Epidermal melanocyte (primary cell): ENCODE measurements around the gene GYG1.

Experiments used
- DNase-seq: peaks from one replicate; pipeline ENCODE4 v3.0.0; 2011; ENCODE audit warnings: low spot score; ENCODE audit not compliant: insufficient read length

Gene GYG1

DNA sequence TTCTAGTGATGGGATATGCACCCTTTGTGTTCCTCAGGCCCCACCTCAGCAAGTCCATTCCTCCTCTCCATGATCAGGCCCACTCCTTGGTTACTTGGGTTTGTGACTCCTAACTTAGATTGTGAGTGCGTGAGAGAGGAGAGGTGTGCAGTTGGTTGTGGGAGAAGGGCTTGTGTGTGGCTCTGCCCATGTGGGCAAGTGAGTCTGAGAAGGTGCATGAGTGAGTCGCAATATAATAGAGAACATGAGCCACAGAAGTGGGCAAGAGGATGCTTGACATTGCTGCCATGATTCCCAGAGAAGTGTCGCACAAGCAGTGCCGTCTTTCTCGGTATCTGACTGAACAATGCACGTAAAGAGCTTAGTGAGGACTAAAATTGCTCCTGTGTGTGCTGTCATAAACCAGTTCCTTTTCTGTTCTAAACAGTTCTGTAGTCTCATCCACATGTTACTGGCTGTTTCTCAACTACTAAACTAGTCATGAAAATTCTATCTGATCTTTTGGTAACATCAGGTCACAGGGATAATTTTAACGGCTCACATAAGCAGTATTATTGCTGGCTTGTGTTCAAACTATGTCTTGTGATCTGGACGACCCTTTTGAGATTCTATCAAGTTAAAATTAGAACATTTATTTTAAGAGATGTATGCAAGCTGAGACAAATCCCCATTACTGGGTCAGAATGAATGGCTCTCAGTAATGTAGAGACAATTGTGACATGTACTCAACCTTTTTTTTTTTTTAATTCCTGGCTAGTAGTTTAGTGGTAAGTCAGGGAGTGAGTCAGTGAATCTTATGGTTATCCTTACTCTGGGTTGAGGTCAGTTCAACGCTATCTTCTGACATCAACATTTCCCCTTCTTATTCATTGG lies 25.6 kb downstream of the GYG1 start:
- no peak for DNase-seq

GRCh38 chr3:149018247-149018646 lies 26.9 kb downstream of the GYG1 start:
- DNase-seq, result no peak

DNA sequence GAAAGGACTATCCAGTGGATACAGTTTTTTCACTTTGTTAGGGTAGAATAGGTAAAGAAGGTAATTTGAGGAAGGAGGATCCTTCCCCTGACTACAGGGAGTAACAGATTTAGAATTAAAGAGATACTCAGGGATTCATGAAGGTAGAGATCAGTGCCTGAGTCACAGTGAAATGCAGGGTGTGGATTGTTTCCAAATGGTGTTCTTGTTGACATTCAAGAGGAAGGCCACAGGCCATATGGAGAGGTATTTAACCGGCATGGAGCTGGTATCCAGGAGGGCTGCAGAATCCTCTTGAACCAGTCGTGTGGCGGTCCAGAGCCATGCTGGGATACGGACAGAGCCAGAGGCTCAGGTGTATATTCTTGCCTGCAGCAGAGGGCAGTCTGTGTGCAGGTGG lies 28.2 kb downstream of the GYG1 start:
- DNase-seq, result no peak

DNA sequence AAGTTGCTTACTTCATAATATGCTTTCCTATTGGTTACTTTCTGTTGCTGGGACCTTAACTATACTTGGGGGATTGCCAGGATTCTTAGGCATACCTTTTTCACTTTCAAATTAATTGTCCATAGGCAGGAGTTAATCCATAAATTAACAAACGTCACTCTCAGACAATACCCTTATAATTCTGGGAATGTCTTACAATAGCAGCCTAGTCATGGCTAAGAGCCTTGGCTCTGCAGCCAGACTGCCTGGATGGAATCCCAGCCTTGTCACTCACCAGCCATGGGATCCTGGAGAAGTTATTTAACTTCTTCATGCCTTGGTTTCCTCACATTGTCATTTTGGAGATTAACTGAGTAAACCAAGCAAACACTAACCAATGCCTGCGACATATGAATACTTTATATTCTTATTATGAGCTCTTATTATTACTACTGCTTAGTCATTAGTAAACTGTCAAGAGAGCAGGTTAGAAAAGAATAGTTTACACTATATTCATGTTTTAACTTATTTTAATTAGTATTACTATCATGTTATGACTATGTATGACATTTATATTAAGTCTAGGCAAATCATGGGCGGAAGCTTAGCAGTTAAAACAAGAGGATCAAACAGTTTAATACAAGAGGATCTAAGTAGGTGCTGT lies 29.0 kb downstream of the GYG1 start:
- no peak for DNase-seq

- no peak for DNase-seq
Measured at GRCh38 chr3:149020839-149021252, 29.5 kb downstream of the GYG1 start.

DNA sequence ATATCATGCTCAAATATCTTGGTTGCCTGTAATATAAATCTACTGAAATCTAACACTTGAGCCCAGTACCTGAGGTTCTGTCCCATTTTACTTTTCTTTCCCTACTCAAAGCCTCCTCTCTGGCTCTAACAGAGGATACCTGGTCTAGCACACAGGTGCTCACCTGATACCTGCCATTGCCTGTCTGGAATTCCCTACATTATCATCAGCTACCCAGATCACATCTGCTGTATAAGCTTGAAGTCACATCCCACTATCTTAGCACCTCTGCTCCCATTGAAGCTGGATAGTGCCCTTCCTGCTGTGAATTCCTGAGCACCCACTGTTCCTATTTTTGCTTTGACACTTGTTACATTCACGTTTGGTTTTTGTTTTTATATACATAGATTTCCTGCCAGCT lies 30.5 kb downstream of the GYG1 start:
- no peak for DNase-seq

- DNase-seq, result no peak
Measured at GRCh38 chr3:149023951-149024350, 32.6 kb downstream of the GYG1 start.

DNA sequence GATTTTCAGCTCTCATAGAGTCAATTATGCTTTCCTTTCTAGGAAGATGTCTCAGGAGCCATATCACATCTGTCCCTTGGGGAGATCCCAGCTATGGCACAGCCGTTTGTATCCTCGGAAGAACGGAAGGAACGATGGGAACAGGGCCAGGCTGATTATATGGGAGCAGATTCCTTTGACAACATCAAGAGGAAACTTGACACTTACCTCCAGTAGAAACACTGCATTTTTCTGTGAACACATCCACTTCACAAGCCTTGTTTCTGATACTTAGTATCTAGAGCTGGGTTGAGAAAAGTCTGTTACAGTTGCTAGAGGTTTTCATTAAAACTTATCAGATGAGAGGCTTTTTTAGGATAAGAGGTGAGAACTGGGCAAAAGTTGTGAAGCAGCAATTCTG lies 35.4 kb downstream of the GYG1 start:
- DNase-seq, result no peak

- no peak for DNase-seq
Measured at GRCh38 chr3:149031096-149031495, 39.8 kb downstream of the GYG1 start.

- no peak for DNase-seq
Measured at GRCh38 chr3:149037684-149038083, 46.3 kb downstream of the GYG1 start.

DNA sequence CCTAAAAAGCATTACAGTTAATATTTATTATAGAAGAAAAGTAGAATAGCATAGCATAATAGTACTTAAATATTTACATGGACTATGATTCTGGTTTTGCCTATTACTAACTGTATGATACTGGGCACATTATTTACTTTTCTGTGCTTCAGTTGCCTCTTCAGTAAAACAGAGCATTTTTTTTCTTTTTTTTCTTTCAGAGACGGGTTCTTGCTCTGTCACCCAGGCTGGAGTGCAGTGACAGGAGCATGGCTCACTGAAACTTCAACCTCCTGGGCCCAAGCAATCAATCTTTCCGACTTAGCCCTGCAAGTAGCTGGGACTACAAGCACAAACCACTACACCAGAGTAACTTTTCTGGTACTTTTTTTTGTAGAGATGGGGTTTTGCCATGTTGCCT lies 47.0 kb downstream of the GYG1 start:
- DNase-seq, result no peak

DNA sequence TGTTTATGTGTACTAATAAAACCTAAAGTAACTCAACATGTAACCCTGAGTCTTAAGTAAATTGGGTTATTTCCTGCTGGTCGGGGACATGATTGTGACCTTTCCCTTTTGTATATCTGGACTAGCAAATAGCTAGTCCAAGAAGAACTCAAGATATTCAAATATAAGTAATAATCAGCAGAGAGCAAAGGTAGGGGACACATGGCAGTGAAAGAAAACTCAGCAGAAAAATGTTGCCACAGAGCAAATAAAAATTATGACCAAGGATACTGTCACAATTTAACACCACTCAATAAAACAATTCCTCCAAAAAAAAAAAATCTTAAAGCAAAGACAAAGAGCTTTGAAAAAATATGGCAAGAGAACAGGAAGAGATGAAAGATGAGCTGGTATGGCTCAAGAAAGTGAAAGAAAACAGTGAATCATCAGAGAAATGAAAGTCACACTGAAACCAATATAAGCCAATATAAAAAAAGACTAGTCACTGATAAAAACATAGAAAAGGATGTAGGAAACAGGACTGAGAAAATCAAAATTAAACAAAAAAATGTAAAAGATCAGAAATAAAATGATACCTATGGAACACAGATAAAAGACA lies 51.5 kb downstream of the GYG1 start:
- DNase-seq, result no peak

- no peak for DNase-seq
Measured at GRCh38 chr3:149044339-149045083, 53.2 kb downstream of the GYG1 start.

- no peak for DNase-seq
Measured at GRCh38 chr3:149055575-149055974, 64.2 kb downstream of the GYG1 start.

DNA sequence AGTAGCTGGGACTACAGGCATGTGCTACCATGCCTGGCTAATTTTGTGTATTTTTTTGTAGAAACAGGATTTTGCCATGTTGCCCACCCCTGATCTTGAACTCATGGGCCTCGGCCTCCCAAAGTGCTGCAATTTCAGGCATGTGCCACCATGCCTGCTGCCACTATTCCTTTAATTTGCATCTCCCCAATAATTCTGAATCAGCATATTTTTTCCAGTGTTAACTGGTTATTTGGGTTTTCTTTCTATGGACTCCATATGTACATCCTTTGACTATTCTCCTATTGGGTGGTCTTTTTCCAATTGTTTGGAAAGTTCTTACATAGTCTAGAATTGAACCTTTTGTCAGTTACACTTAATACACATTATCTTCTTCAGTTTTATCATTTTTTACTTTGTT lies 66.9 kb downstream of the GYG1 start:
- no peak for DNase-seq

- no peak for DNase-seq
Measured at GRCh38 chr3:149058602-149059001, 67.3 kb downstream of the GYG1 start.

DNA sequence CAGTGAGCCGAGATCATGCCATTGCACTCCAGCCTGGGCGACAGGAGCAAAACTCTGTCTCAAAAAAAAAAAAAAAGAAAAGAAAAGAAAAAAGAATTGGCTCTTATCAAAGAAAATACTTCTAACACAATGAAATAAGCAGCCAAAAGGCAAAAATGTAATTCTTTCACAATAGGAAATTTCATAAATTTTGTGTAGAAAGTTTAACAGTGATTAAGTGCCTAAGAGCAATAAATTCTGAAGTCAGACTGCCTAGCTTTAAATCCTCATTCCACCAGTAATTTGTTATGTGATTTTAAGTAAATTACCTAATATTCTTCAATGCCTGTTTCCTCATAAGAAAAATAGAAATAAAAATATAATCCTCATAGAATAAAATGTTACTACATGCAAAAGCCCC lies 70.4 kb downstream of the GYG1 start:
- no peak for DNase-seq

DNA sequence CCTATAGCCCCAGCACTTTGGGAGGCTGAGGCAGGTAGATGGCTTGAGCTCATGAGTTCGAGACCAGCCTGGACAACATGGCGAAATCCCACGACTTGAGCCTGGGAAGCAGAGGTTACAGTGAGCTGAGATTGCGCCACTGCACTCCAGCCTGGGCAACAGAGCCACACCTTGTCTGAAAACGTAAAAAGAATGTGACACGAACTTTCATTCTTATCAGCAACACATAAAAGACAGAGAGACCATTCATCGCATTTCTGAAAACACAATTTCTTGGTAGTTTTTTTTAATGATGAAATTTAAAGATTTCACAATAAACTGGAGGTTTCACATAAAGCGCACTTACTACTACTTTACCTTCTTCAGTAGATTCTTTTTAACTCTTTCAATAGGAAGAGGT lies 76.5 kb downstream of the GYG1 start:
- DNase-seq, result no peak
